SH-SY5Y (cell line): ENCODE measurements around the gene KRT6B.

Source experiments
- GATA2 ChIP-seq: IDR thresholded peaks from 2 replicates; pipeline ENCODE4 v1.6.1; 2011; ENCODE audit warnings: mild to moderate bottlenecking, low read depth, low read length
- GATA3 ChIP-seq: IDR thresholded peaks from 2 replicates; pipeline ENCODE4 v1.6.1; 2011; ENCODE audit warnings: low read depth, mild to moderate bottlenecking, low read length, moderate library complexity

- TF ChIP-seq GATA2: no peak
- TF ChIP-seq GATA3: no peak
Measured at GRCh38 chr12:52439420-52439819, 12.5 kb downstream of the KRT6B start.
